ENCODE data around the gene GBA2.

Gene GBA2

GRCh38 chr9:35726931-35727330, 22.1 kb downstream of the GBA2 start:
- POLR2A ChIA-PET, result interaction anchor here (0.6 to 9.6 kb wide), 6 partner anchors 11 to 86 kb away, joined by 3 to 325 read pairs (median 24); partner anchors contain the start of genes GBA2, RGP1 and TPM2
- peak; percentile 36 for TF ChIP-seq CTCF (IDR thresholded peaks at IDR 0.05; ENCODE audit: insufficient read depth, low read length, missing control alignments)
- H3K4me3 ChIP-seq (ENCODE audit: low read depth, low read length), result peak overlapping the region; percentile 87
- DNase-seq (ENCODE audit: low read depth, low spot score), result no peak
- CTCF ChIA-PET, result interaction anchor here (0.7 to 31.2 kb wide), 8 partner anchors 9 to 99 kb away, joined by 3 to 816 read pairs (median 11); partner anchors contain the start of genes ARHGEF39, CCDC107, RMRP and TPM2

- ChIA-PET POLR2A (interaction anchor here (4.0 to 9.6 kb wide), 2 partner anchors 9 to 35 kb away, joined by 36 to 325 read pairs; partner anchors contain the start of gene TPM2), CTCF (interaction anchor here (0.9 to 31.2 kb wide), 3 partner anchors 23 to 121 kb away, joined by 3 to 816 read pairs (median 74); partner anchors contain the start of genes ARHGEF39, TESK1 and TPM2)
- no peak for TF ChIP-seq CTCF (IDR thresholded peaks at IDR 0.05; ENCODE audit: insufficient read depth, low read length, missing control alignments)
- no peak overlapping the region for H3K4me3 ChIP-seq (ENCODE audit: low read depth, low read length)
- no peak for DNase-seq (ENCODE audit: low read depth, low spot score)
These were observed 23.7 kb downstream of the GBA2 start for GRCh38 chr9:35725362-35725761.

DNA sequence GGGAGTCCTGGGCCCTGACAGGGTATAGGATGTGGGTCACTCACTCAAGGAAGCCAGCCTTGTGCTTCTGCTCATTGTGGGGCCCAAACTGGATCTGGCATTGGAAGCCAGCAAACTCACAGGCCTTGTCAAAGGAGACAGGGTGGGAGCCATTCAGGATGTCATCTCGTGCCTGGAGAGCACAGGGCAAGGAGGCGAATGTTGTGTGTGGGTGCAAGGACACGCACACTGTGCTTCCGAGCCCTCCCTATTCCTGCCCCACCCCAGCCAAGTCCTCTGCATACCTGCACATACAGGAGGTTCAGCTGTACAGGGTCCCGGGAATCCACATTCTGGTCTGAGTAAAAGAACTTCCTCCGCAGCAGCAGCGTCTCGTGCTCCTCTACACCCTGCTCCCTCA, 25.1 kb downstream of the GBA2 start:
- no peak for TF ChIP-seq CTCF (IDR thresholded peaks at IDR 0.05; ENCODE audit: insufficient read depth, low read length, missing control alignments)
- ChIA-PET POLR2A (interaction anchor here (0.7 to 9.6 kb wide), 2 partner anchors 11 to 33 kb away, joined by 3 to 325 read pairs; partner anchors contain the start of gene TPM2), CTCF (interaction anchor here (31.2 kb wide), 1 partner anchor 21 kb away, joined by 816 read pairs; the partner anchor contains the start of gene TPM2)
- no peak overlapping the region for H3K4me3 ChIP-seq (ENCODE audit: low read depth, low read length)
- no peak for DNase-seq (ENCODE audit: low read depth, low spot score)

GRCh38 chr9:35723426-35723825, 25.6 kb downstream of the GBA2 start:
- no peak overlapping the region for H3K4me3 ChIP-seq (ENCODE audit: low read depth, low read length)
- no peak for TF ChIP-seq CTCF (IDR thresholded peaks at IDR 0.05; ENCODE audit: insufficient read depth, low read length, missing control alignments)
- DNase-seq (ENCODE audit: low read depth, low spot score), result no peak
- ChIA-PET CTCF (interaction anchor here (31.2 kb wide), 1 partner anchor 21 kb away, joined by 816 read pairs; the partner anchor contains the start of gene TPM2), POLR2A (interaction anchor here (0.7 kb wide), 1 partner anchor 11 kb away, joined by 3 read pairs; no protein-coding TSS in a partner anchor)

GRCh38 chr9:35719546-35719945, 29.5 kb downstream of the GBA2 start:
- CTCF ChIA-PET, result interaction anchor here (31.2 to 34.3 kb wide), 2 partner anchors 2 to 17 kb away, joined by 816 read pairs; partner anchors contain the start of genes CREB3, TLN1 and TPM2

More at GRCh38 chr9:35719546-35719945, 29.5 kb downstream of the GBA2 start:
- DNase-seq (ENCODE audit: low read depth, low spot score), result no peak
- POLR2A ChIA-PET, result interaction anchor here (1.5 kb wide), 1 partner anchor 9 kb away, joined by 5 read pairs; no protein-coding TSS in a partner anchor
- no peak for TF ChIP-seq CTCF (IDR thresholded peaks at IDR 0.05; ENCODE audit: insufficient read depth, low read length, missing control alignments)
- H3K4me3 ChIP-seq (ENCODE audit: low read depth, low read length), result no peak overlapping the region

All from AG04449 (cell line).